Ascending aorta (tissue), 2 donors: ENCODE results near the gene ZNF385C. TPM values are rescaled to one million over a fixed set of nuclear protein-coding genes. Genes with fewer than 3 reads are reported as not detected.
A peak's percentile ranks its signal among the peaks of the same experiment; 100 is the strongest.

Experiments
- DNase-seq, 2 donors: peaks; one replicate each; pipeline ENCODE4 v3.0.0-alpha.2; 2019; ENCODE audit warnings: low spot score in 2 of 2
- H3K27ac ChIP-seq, 2 donors: fragments of 200-600 bp; sonication (generic); one replicate each; pipeline ENCODE4 v1.5.1; 2016 to 2017; ENCODE audit warnings: mild to moderate bottlenecking in 1 of 2
- H3K27me3 ChIP-seq: fragments of 200-600 bp; sonication (generic); one replicate; pipeline ENCODE4 v1.5.1; 2017
- H3K36me3 ChIP-seq, 2 donors: fragments of 200-600 bp; sonication (generic); one replicate each; pipeline ENCODE4 v1.5.1; 2016
- H3K4me1 ChIP-seq, 2 donors: fragments of 200-600 bp; sonication (generic); one replicate each; pipeline ENCODE4 v1.5.1; 2016 to 2017; ENCODE audit warnings: mild to moderate bottlenecking in 1 of 2
- H3K4me3 ChIP-seq, 2 donors: fragments of 200-600 bp; sonication (generic); one replicate each; pipeline ENCODE4 v1.5.1; 2016 to 2017; ENCODE audit warnings: mild to moderate bottlenecking in 1 of 2
- H3K9me3 ChIP-seq, 2 donors: fragments of 200-600 bp; sonication (generic); one replicate each; pipeline ENCODE4 v1.5.1; 2016
- CTCF ChIP-seq, 3 experiments: fragments of 200-600 bp in 2 of 3; fragments of 450-650 bp in 1 of 3; sonication (generic) in 2 of 3; IDR thresholded peaks; one replicate each; pipeline ENCODE4 v1.5.1; 2016 to 2019; ENCODE audit warnings: antibody characterized with exemption in 3 of 3, mild to moderate bottlenecking in 1 of 3, moderate library complexity in 1 of 3
- intact Hi-C: fragments of 100-400 bp; cut with DNase I; formaldehyde crosslinking; loops from one replicate; pipeline ENCODE4 v1.15.1; 2023
- total RNA-seq: library from RNA; depleted of rRNA; stranded (reverse); fragments of >200 nt; gene quantifications from one replicate; pipeline ENCODE4 v1.1.0, GENCODE V29; 2016

The ZNF385C gene
- total RNA-seq, 1 donor from 2014 or later = not detected

DNA sequence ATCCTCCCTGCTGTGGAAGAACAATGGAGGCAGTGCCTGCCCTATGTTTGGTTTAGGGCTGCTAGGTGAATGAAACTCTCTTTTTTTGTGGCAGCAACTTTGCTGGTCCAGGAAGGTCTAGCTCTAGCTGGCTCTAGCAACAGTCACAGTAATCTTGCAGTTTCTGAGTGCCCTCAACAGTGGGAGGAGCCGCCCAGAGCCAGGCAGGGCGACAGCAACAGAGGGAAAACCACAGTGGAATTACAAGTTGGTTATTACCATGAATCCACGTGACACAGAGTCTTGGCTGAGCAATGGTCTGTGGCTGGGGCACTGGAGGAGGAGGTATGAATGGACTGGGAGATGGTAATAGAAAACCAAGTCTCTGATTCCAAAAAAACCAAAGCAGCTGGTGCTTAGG is 34.7 kb upstream of the ZNF385C start:
- no peak for TF ChIP-seq CTCF (IDR thresholded peaks at IDR 0.05)
- Histone ChIP-seq H3K4me1 (peaks cover 0 to 18% of the 10 kb centered on the region in 2 donors), H3K27me3 (no peaks in the 10 kb centered on the region), H3K4me3 (no peak overlapping the region), H3K36me3 (peaks cover 24 to 28% of the 10 kb centered on the region in 2 donors), H3K27ac (peak overlapping the region; percentile 34 to 37), H3K9me3 (no peaks in the 10 kb centered on the region)
- intact Hi-C loops = no loop called here
- DNase-seq = no peak

DNA sequence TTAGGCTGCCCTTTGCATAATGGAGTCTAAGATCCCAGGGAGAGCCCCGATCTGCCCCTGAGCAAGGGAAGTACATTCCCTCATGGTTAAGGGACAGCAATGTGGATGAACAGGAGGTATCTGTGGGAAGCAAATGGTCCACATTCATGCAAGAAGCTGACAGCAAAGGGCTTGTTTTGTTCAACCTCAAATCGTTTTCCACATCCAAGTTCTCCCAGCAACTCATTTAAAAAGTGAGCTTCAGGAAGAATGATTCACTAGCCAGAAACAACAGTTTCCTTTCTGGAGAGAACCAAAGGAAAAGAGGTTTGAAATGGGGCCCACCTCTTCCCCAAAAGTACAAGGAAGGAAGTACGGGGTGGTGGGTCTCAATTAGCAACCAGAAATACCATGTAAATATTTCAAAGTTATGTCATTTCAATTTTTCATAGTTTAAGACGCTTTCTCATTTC is 33.7 kb upstream of the ZNF385C start:
- peaks cover 0 to 18% of the 10 kb centered on the region in 2 donors for H3K4me1 ChIP-seq
- no peaks in the 10 kb centered on the region for H3K9me3 ChIP-seq
- no peak overlapping the region for H3K4me3 ChIP-seq
- no peak for DNase-seq
- peak overlapping the region in 1 of 2 donors; percentile 27 for H3K27ac ChIP-seq
- TF ChIP-seq CTCF (IDR thresholded peaks at IDR 0.05) = no peak
- H3K27me3 ChIP-seq = no peaks in the 10 kb centered on the region
- intact Hi-C loops = no loop called here
- H3K36me3 ChIP-seq = peaks cover 33 to 38% of the 10 kb centered on the region in 2 donors

- Histone ChIP-seq H3K4me1 (peaks cover 0 to 18% of the 10 kb centered on the region in 2 donors), H3K27me3 (no peaks in the 10 kb centered on the region), H3K27ac (peak overlapping the region; percentile 27 to 36), H3K4me3 (no peak overlapping the region), H3K9me3 (no peaks in the 10 kb centered on the region), H3K36me3 (peaks cover 40 to 42% of the 10 kb centered on the region in 2 donors)
- TF ChIP-seq CTCF (IDR thresholded peaks at IDR 0.05) = no peak
- intact Hi-C loops = no loop called here
- DNase-seq = no peak
Observed at GRCh38 chr17:42131232-42131631, 33.0 kb upstream of the ZNF385C start.

- intact Hi-C loops = no loop called here
- H3K36me3 ChIP-seq = peaks cover 48 to 50% of the 10 kb centered on the region in 2 donors
- no peak for TF ChIP-seq CTCF (IDR thresholded peaks at IDR 0.05)
- peaks cover 0 to 18% of the 10 kb centered on the region in 2 donors for H3K4me1 ChIP-seq
- no peak overlapping the region for H3K4me3 ChIP-seq
- no peaks in the 10 kb centered on the region for H3K9me3 ChIP-seq
- no peak for DNase-seq
- no peaks in the 10 kb centered on the region for H3K27me3 ChIP-seq
- H3K27ac ChIP-seq = peak overlapping the region; percentile 27 to 36
Observed at GRCh38 chr17:42130310-42130936, 32.1 kb upstream of the ZNF385C start.

- no peaks in the 10 kb centered on the region for H3K9me3 ChIP-seq
- no peaks in the 10 kb centered on the region for H3K27me3 ChIP-seq
- intact Hi-C loops = no loop called here
- TF ChIP-seq CTCF (IDR thresholded peaks at IDR 0.05) = no peak
- peaks cover 51 to 61% of the 10 kb centered on the region in 2 donors for H3K36me3 ChIP-seq
- H3K4me3 ChIP-seq = no peak overlapping the region
- peak overlapping the region; percentile 10 to 13 for H3K27ac ChIP-seq
- H3K4me1 ChIP-seq = peaks cover 0 to 18% of the 10 kb centered on the region in 2 donors
- DNase-seq = no peak
Observed at GRCh38 chr17:42129109-42129837, 31.0 kb upstream of the ZNF385C start.
